Activated B cell treated with CpG ODN at 0.5 μM for 24 hours (primary cell): ENCODE measurements around the gene RXFP2. TPM values are rescaled to one million over a fixed set of nuclear protein-coding genes. Genes with fewer than 3 reads are reported as not detected.

Experiments
- ATAC-seq: fragments of 200-7000 bp; cut with Tn5 transposase; one replicate; pipeline ENCODE4 v1.10.0; 2021; ENCODE audit warnings: low read depth, mild to moderate bottlenecking, moderate library complexity
- CTCF ChIA-PET: fragments of 350-600 bp; sonication (Branson Sonifier 250); formaldehyde crosslinking; loops from one replicate; lab custom pipeline; 2021; ENCODE audit warnings: antibody characterized with exemption; lab: Charles Lee
- POLR2A ChIA-PET: fragments of 350-600 bp; sonication (Branson Sonifier 250); formaldehyde crosslinking; loops from one replicate; lab custom pipeline; 2021; ENCODE audit warnings: antibody characterized with exemption; lab: Charles Lee
- DNase-seq: peaks from one replicate; pipeline ENCODE4 v3.0.0; 2022
- H3K27ac Mint-ChIP-seq: one replicate; pipeline ENCODE4 v1.8.0; 2020; ENCODE audit warnings: mixed read lengths
- H3K27me3 Mint-ChIP-seq: one replicate; pipeline ENCODE4 v1.8.0; 2021; ENCODE audit warnings: mixed read lengths
- H3K36me3 Mint-ChIP-seq: one replicate; pipeline ENCODE4 v1.8.0; 2021; ENCODE audit warnings: low read depth, mixed read lengths
- H3K4me1 Mint-ChIP-seq: one replicate; pipeline ENCODE4 v1.8.0; 2021; ENCODE audit warnings: mixed read lengths
- H3K4me3 Mint-ChIP-seq: one replicate; pipeline ENCODE4 v1.8.0; 2020; ENCODE audit warnings: mild to moderate bottlenecking, mixed read lengths
- H3K9me3 Mint-ChIP-seq: one replicate; pipeline ENCODE4 v1.8.0; 2020; ENCODE audit warnings: mixed read lengths
- intact Hi-C: fragments of 100-400 bp; cut with micrococcal nuclease; formaldehyde crosslinking; loops from one replicate; pipeline ENCODE4 v1.15.1; 2024
- total RNA-seq: library from RNA; stranded (reverse); gene quantifications from 2 replicates; pipeline ENCODE4 v1.2.3, GENCODE V29; 2022
- TF ChIP-seq, protein P1 (sequence below): fragments of 200-600 bp; IDR thresholded peaks from one replicate; pipeline ENCODE4 v1.8.0; 2022; ENCODE audit warnings: antibody characterized with exemption, mild to moderate bottlenecking

RXFP2 gene
- total RNA-seq, 1 donor from 2014 or later, result not detected

DNA sequence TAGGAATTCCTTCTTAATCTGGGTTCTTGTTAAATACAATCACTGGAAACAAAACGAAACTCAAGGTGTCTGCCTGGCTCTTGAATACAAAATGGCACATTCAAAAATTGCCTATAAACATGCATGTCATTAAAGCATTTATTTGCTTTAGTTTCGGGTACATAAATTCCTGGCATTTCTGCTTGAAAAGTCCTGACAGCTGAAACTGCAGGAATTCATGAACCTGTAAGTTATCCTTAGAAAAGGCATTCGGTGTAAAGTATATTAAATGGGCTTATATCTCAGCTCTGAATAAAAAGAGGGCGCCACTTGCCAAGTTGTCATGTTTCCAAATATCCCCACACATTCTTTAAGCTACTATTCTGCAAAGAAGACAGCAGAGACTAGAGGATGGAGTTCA, 32.9 kb downstream of the RXFP2 start:
- H3K27me3 Mint-ChIP-seq, result no peaks in the 10 kb centered on the region
- H3K4me1 Mint-ChIP-seq, result peaks cover 4% of the 10 kb centered on the region
- no peaks in the 10 kb centered on the region for H3K36me3 Mint-ChIP-seq
- no peak overlapping the region for H3K4me3 Mint-ChIP-seq
- intact Hi-C loops, result no loop called here
- no peak overlapping the region for H3K27ac Mint-ChIP-seq
- TF ChIP-seq, protein P1, sequence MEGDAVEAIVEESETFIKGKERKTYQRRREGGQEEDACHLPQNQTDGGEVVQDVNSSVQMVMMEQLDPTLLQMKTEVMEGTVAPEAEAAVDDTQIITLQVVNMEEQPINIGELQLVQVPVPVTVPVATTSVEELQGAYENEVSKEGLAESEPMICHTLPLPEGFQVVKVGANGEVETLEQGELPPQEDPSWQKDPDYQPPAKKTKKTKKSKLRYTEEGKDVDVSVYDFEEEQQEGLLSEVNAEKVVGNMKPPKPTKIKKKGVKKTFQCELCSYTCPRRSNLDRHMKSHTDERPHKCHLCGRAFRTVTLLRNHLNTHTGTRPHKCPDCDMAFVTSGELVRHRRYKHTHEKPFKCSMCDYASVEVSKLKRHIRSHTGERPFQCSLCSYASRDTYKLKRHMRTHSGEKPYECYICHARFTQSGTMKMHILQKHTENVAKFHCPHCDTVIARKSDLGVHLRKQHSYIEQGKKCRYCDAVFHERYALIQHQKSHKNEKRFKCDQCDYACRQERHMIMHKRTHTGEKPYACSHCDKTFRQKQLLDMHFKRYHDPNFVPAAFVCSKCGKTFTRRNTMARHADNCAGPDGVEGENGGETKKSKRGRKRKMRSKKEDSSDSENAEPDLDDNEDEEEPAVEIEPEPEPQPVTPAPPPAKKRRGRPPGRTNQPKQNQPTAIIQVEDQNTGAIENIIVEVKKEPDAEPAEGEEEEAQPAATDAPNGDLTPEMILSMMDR, result no peak
- no peak for DNase-seq
- H3K9me3 Mint-ChIP-seq, result no peaks in the 10 kb centered on the region
- ChIA-PET CTCF (no interaction called here), POLR2A (no interaction called here)
- ATAC-seq, result no peak

DNA sequence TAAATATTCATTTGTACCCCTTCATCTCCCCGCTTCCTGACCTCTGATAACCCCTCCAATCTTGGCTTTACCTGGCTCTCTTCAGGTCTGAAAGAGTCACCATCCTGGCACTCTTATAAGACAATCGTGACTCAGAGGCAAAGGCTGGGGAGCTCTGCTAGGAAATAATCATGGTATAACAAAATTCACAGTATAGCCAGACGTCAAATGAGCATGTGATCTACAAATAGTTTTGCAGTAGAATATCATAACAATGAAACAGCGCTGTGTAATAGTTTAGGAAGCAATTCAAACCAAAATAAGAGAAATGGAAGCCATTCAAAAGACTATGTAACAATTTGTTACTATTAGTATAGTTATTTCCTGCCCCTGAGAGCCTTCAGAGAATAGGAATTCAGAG, 34.2 kb downstream of the RXFP2 start:
- intact Hi-C loops, result no loop called here
- CTCF ChIA-PET, result no interaction called here
- Mint-ChIP-seq H3K27me3 (no peaks in the 10 kb centered on the region), H3K4me3 (peak overlapping the region; percentile 36), H3K9me3 (no peaks in the 10 kb centered on the region), H3K36me3 (no peaks in the 10 kb centered on the region), H3K27ac (no peak overlapping the region), H3K4me1 (peaks cover 4% of the 10 kb centered on the region)
- no peak for ATAC-seq
- no peak for DNase-seq
- POLR2A ChIA-PET, result no interaction called here
- TF ChIP-seq, protein P1, result no peak

DNA sequence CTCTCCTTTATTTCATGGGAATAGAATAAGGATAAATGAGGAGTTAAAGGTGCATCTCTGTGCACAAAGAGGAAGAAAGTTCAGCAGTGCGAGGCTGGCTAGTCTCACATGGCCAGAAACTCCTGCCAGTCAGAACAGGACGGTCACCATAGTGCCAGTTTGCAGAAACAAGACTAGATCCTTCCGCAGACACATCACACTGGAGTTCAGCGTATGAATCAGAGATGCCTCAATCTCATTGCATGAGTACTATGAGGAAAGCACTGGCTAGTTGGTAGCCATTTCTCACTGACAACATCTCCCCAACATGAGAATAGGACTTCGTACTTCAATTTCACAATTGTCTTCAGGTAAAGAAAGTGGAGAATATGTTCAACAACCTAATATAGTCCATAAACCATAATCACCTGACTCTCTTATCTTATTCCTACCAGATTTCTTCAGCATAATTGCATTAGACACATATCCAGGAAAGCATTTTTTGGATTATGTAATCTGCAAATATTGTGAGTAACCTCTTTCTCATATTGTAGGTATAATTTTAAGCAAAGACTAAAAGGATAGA, 34.9 kb downstream of the RXFP2 start:
- ChIA-PET CTCF (no interaction called here), POLR2A (no interaction called here)
- TF ChIP-seq, protein P1, result no peak
- Mint-ChIP-seq H3K27me3 (no peaks in the 10 kb centered on the region), H3K36me3 (no peaks in the 10 kb centered on the region), H3K4me3 (no peak overlapping the region), H3K27ac (no peak overlapping the region), H3K9me3 (no peaks in the 10 kb centered on the region), H3K4me1 (peaks cover 4% of the 10 kb centered on the region)
- intact Hi-C loops, result no loop called here
- ATAC-seq (no peak), DNase-seq (no peak)

DNA sequence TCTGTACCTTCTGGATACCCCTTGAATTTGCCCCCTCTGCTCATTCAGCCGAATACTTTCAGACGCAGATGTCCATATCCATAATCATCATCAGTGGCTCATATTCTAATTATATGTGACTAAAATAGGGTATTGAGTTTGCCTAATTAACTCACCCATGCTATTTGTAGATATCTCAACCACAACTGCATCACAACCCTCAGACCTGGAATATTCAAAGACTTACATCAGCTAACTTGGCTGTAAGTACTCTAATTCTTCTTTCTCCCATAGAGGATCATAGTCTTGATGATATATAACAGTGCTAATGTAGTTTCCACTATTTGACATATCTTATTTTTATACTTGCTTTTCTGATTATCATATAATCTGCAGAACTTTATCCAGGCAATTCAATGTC, 35.8 kb downstream of the RXFP2 start:
- TF ChIP-seq, protein P1, result no peak
- CTCF ChIA-PET, result no interaction called here
- no peak for DNase-seq
- H3K27ac Mint-ChIP-seq, result no peak overlapping the region
- H3K9me3 Mint-ChIP-seq, result no peaks in the 10 kb centered on the region
- POLR2A ChIA-PET, result no interaction called here
- intact Hi-C loops, result no loop called here
- H3K27me3 Mint-ChIP-seq, result peaks cover 6% of the 10 kb centered on the region
- no peak for ATAC-seq
- peaks cover 4% of the 10 kb centered on the region for H3K4me1 Mint-ChIP-seq
- no peaks in the 10 kb centered on the region for H3K36me3 Mint-ChIP-seq
- no peak overlapping the region for H3K4me3 Mint-ChIP-seq

DNA sequence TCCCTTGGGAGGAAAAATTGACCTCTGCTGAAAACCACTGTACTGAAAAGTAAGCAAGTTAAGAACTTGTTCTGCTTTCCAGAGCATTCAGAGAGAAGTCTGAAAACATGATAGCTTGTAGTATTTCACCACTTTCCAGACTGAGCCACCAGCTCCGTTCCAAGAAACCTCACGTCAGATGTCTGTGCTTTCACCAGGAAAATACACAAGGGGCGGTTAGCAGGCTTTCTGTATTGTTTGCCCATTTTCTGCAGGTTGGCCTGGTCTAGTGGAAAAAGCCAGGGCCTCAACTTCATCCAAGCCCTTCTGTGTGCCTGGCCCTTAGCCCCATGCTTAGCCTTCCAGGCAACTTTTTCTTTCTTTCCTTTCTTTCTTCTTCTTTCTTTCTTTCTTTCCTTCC, 36.4 kb downstream of the RXFP2 start:
- Mint-ChIP-seq H3K27ac (no peak overlapping the region), H3K4me1 (peaks cover 4% of the 10 kb centered on the region), H3K27me3 (peaks cover 6% of the 10 kb centered on the region), H3K36me3 (no peaks in the 10 kb centered on the region), H3K9me3 (no peaks in the 10 kb centered on the region), H3K4me3 (no peak overlapping the region)
- ChIA-PET CTCF (no interaction called here), POLR2A (no interaction called here)
- intact Hi-C loops, result no loop called here
- ATAC-seq (no peak), DNase-seq (no peak)
- TF ChIP-seq, protein P1, result no peak
